ENCODE measurements around the gene NFYC.

The NFYC gene

DNA sequence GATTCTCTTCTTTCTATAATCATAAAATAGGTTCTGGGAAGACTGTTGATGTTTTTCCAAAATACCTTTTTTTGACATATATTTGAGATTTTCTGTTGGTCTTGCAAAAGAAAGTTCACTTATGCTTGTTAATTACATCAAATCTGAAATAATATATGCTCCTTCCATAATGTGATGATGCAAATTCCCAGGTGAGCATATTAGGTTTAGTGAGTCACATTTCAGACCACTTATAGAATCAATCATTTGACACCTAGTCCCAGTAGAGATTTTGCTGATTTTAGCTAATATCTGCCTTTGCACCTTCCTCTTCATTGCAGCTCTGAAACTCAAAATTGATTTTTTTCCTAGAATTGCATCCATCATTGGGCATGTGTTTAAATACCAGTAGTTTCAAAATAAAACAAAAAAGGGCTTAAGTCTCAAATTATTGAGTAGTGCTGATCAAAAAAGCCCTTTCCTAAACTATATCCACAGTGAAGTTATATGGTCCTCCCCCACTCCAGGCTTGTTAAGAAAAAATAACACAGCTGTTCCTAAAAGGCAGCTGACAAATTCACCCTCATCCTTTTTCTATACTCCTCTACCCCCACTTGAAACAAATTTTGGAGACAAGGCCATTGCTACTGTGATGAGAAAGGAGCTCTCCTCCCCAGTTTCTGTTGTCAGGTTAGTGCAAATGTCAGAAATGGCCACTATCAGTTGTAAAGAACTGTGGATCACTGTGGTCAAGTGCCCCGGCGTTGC, 55.0 kb downstream of the NFYC start:
- no peak overlapping the region for H3K4me3 ChIP-seq (ENCODE audit: insufficient read depth, low read depth, low read length)
- no peaks in the 10 kb centered on the region for H3K27me3 ChIP-seq (ENCODE audit: control insufficient read depth, insufficient read depth, low read length, poor library complexity, severe bottlenecking)
- H3K9me3 ChIP-seq (ENCODE audit: control insufficient read depth, low read length): no peaks in the 10 kb centered on the region
- H3K4me1 ChIP-seq (ENCODE audit: control insufficient read depth, insufficient read depth, low read length): peaks cover 19% of the 10 kb centered on the region
- H3K36me3 ChIP-seq (ENCODE audit: control insufficient read depth, insufficient read depth, low read length): peaks cover 18% of the 10 kb centered on the region
- no peak overlapping the region for H3K27ac ChIP-seq (ENCODE audit: insufficient read depth, low read depth, low read length, poor library complexity, severe bottlenecking)
- 89 to 97% methylated on average over 2 of the region's 2 CpGs for WGBS, 2 experiments

DNA sequence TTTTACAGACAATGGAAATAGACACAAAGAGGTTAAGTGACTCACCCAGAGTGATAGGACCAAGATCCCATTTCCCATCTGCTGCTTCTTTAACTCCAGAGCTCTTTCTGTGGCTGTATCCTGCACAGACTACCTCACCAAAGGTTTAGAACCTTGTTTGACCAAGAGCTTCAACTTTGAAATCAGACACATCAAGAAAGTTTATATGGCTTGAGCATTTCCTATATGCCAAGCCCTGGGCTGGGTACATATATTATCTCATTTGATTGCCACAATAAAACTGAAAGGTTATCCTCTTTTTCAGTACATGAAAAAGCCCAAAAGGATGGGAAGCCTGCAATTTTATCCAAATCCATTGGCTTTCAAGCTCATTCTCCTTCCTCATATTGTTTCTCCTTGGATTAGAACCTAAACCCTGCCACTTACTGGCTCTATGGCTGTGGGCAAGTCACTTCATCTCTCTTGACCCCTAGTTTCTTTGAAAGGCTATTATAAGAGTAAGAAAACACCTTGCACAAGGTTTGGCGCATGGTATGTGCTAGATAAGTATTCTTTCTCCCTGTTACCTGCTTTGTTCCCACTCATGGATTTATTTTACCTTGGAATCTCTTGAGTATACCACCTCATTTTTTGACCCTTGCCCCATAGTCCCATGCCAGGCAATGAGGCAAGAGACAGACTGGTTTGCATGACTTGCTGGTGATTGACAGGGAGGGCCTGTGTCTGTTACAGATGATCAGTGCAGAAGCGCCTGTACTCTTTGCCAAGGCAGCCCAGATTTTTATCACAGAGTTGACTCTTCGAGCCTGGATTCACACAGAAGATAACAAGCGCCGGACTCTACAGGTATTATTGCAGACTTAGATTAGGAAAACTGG, 57.6 kb downstream of the NFYC start:
- no peak overlapping the region for H3K27ac ChIP-seq (ENCODE audit: insufficient read depth, low read depth, low read length, poor library complexity, severe bottlenecking)
- 95 to 96% methylated on average over 5 of the region's 5 CpGs for WGBS, 2 experiments
- peaks cover 31% of the 10 kb centered on the region for H3K36me3 ChIP-seq (ENCODE audit: control insufficient read depth, insufficient read depth, low read length)
- no peaks in the 10 kb centered on the region for H3K27me3 ChIP-seq (ENCODE audit: control insufficient read depth, insufficient read depth, low read length, poor library complexity, severe bottlenecking)
- no peaks in the 10 kb centered on the region for H3K9me3 ChIP-seq (ENCODE audit: control insufficient read depth, low read length)
- no peak overlapping the region for H3K4me3 ChIP-seq (ENCODE audit: insufficient read depth, low read depth, low read length)
- peaks cover 12% of the 10 kb centered on the region for H3K4me1 ChIP-seq (ENCODE audit: control insufficient read depth, insufficient read depth, low read length)

DNA sequence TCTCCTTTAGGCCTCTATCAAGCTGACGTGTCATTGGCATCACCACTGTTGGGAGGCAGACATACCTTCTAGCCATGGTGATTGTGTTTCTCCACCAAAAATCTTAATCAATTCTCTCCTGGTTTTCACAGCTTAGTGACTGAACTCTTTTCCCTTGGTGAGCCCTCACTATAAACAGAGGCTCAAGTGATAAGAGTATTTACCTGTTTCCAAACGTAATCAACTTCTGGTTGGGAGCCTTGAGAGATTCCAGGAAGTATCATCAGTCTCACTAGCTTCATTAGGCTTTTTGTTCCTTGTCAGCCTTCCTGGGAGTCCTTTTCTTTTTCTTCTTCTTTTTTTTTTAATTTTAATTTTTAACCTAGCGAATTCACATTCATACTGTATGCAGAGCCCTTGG, 58.3 kb downstream of the NFYC start:
- no peak overlapping the region for H3K4me3 ChIP-seq (ENCODE audit: insufficient read depth, low read depth, low read length)
- H3K27ac ChIP-seq (ENCODE audit: insufficient read depth, low read depth, low read length, poor library complexity, severe bottlenecking): no peak overlapping the region
- peaks cover 38% of the 10 kb centered on the region for H3K36me3 ChIP-seq (ENCODE audit: control insufficient read depth, insufficient read depth, low read length)
- H3K9me3 ChIP-seq (ENCODE audit: control insufficient read depth, low read length): no peaks in the 10 kb centered on the region
- 74 to 80% methylated on average over 3 of the region's 3 CpGs for WGBS, 2 experiments
- peaks cover 5% of the 10 kb centered on the region for H3K4me1 ChIP-seq (ENCODE audit: control insufficient read depth, insufficient read depth, low read length)
- H3K27me3 ChIP-seq (ENCODE audit: control insufficient read depth, insufficient read depth, low read length, poor library complexity, severe bottlenecking): no peaks in the 10 kb centered on the region

DNA sequence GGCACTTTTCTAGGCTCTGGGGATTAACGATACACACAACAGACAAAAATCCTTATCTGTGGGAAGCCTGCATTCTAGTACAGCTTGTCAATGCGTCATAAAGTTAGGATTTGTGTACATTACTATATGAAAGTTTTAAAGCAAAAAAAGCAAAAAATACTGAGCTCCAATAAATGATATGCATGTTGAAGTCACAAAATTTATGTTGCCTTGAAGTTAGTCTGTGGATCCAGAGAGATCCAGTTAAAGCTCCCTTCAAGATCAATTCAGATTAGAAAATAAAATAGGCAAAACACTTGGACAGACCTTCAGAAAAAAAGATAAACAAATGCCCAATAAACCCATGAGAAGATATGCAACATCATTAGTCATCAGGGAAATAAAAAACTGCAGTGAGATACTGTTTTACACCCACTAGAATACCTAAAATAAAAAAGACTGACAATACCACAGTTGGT, 59.0 kb downstream of the NFYC start:
- Histone ChIP-seq H3K36me3 (ENCODE audit: control insufficient read depth, insufficient read depth, low read length) (peaks cover 42% of the 10 kb centered on the region), H3K27ac (ENCODE audit: insufficient read depth, low read depth, low read length, poor library complexity, severe bottlenecking) (no peak overlapping the region), H3K9me3 (ENCODE audit: control insufficient read depth, low read length) (no peaks in the 10 kb centered on the region), H3K27me3 (ENCODE audit: control insufficient read depth, insufficient read depth, low read length, poor library complexity, severe bottlenecking) (no peaks in the 10 kb centered on the region), H3K4me3 (ENCODE audit: insufficient read depth, low read depth, low read length) (no peak overlapping the region), H3K4me1 (ENCODE audit: control insufficient read depth, insufficient read depth, low read length) (peaks cover 1% of the 10 kb centered on the region)
- 84 to 100% methylated on average over 1 to 2 of the region's 2 CpGs for WGBS, 2 experiments

DNA sequence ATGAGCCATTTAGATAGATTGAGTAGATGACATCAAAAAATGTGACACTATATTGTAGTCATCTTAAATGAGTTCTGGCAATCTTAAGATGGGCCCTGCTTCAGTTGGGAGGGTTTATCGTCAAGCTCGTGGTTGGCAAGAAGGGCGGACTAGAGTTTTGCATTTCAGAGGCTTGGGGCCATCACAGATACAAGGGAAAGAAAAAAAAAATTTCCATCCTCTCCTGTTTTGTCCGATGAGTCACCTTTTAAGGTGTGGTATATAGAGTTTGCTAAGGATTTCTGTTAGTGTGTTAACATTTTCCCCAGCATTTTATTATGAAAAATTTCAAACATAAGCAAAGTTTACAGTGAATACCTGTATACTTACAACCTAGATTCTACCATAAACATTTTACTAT, 60.3 kb downstream of the NFYC start:
- Histone ChIP-seq H3K9me3 (ENCODE audit: control insufficient read depth, low read length) (no peaks in the 10 kb centered on the region), H3K4me3 (ENCODE audit: insufficient read depth, low read depth, low read length) (no peak overlapping the region), H3K27me3 (ENCODE audit: control insufficient read depth, insufficient read depth, low read length, poor library complexity, severe bottlenecking) (no peaks in the 10 kb centered on the region), H3K27ac (ENCODE audit: insufficient read depth, low read depth, low read length, poor library complexity, severe bottlenecking) (no peak overlapping the region), H3K36me3 (ENCODE audit: control insufficient read depth, insufficient read depth, low read length) (peaks cover 44% of the 10 kb centered on the region), H3K4me1 (ENCODE audit: control insufficient read depth, insufficient read depth, low read length) (no peaks in the 10 kb centered on the region)
- WGBS, 2 experiments: 94 to 97% methylated on average over 3 of the region's 4 CpGs

DNA sequence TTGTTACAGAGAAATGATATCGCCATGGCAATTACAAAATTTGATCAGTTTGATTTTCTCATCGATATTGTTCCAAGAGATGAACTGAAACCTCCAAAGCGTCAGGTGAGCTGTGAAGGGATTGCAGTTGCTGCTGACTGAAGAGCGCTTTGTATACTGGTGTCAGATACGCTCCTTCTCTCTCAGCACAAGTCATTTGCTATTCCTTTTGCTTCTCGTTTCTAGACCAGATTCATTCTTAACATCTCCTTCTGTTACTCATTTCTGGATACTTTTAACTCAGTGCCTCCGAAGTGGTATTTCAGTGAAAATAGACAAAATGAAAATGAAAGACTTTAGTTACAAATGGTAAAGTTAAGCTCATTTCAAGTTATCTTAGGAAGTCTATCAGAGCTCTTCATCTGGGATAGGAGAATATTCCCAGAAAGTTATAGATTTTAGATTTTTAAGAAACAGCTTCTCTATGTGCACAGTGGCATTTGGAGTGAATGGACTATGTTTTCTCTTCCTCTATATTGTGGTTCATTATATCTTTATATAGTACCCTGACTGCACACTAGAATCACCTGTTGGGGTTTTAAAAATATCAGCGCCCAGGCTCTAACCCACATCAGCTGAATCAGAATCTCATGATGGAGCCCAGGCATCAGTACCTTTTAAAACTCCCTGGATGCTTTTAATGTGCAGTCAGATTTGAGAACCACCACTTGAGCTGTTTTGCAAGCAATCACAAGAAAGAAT, 61.8 kb downstream of the NFYC start:
- H3K4me3 ChIP-seq (ENCODE audit: insufficient read depth, low read depth, low read length): no peak overlapping the region
- WGBS, 2 experiments: 94% methylated on average over 8 of the region's 8 CpGs

DNA sequence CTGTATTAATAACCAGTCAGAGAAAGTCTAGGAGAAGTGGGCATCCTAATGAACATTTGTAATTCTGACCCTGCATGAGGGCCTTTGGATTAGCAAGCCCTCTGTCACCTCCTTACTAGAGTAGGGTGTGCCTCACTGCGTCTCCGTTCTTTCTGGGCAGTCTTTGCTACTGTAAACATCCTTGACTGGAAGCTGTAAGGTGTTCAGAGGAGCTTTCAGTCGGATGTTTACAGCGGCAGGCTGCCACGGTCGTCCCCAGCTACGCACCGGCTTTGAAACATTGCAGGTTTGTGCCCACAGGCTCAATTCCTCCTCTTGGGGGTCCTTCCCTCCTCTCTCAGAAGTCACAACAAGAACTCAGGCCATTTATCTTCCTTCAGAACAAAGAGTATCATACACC, 62.7 kb downstream of the NFYC start:
- Histone ChIP-seq H3K4me3 (ENCODE audit: insufficient read depth, low read depth, low read length) (no peak overlapping the region), H3K36me3 (ENCODE audit: control insufficient read depth, insufficient read depth, low read length) (peaks cover 49% of the 10 kb centered on the region), H3K27me3 (ENCODE audit: control insufficient read depth, insufficient read depth, low read length, poor library complexity, severe bottlenecking) (no peaks in the 10 kb centered on the region), H3K9me3 (ENCODE audit: control insufficient read depth, low read length) (no peaks in the 10 kb centered on the region), H3K4me1 (ENCODE audit: control insufficient read depth, insufficient read depth, low read length) (no peaks in the 10 kb centered on the region), H3K27ac (ENCODE audit: insufficient read depth, low read depth, low read length, poor library complexity, severe bottlenecking) (no peak overlapping the region)
- WGBS, 2 experiments: 96 to 97% methylated on average over 8 of the region's 8 CpGs

More for the DNA sequence above, 61.8 kb downstream of the NFYC start:
- Histone ChIP-seq H3K9me3 (ENCODE audit: control insufficient read depth, low read length) (no peaks in the 10 kb centered on the region), H3K36me3 (ENCODE audit: control insufficient read depth, insufficient read depth, low read length) (peaks cover 55% of the 10 kb centered on the region), H3K27me3 (ENCODE audit: control insufficient read depth, insufficient read depth, low read length, poor library complexity, severe bottlenecking) (no peaks in the 10 kb centered on the region), H3K4me1 (ENCODE audit: control insufficient read depth, insufficient read depth, low read length) (no peaks in the 10 kb centered on the region), H3K27ac (ENCODE audit: insufficient read depth, low read depth, low read length, poor library complexity, severe bottlenecking) (no peak overlapping the region)

DNA sequence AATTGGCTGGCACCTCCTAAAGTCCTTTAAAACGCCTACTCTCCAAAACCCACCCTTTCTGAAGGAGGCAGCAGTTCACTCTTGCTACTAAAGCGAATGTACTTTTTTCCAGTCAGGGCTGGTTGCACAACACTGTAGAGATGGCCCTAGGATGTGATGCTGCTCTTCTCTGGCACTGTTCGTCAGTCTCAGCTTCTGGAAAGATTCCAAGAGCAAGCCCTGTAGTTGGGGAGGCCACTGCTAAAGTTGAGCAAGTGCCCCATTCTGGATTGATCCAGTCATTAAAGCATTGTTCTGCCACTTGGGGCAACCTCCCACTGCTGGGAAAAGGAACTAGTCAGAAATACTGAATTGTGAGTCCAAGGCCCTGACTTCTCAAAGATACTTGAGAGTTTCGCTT, 63.6 kb downstream of the NFYC start:
- Histone ChIP-seq H3K4me1 (ENCODE audit: control insufficient read depth, insufficient read depth, low read length) (no peaks in the 10 kb centered on the region), H3K27me3 (ENCODE audit: control insufficient read depth, insufficient read depth, low read length, poor library complexity, severe bottlenecking) (no peaks in the 10 kb centered on the region), H3K9me3 (ENCODE audit: control insufficient read depth, low read length) (no peaks in the 10 kb centered on the region), H3K36me3 (ENCODE audit: control insufficient read depth, insufficient read depth, low read length) (peaks cover 46% of the 10 kb centered on the region), H3K4me3 (ENCODE audit: insufficient read depth, low read depth, low read length) (no peak overlapping the region), H3K27ac (ENCODE audit: insufficient read depth, low read depth, low read length, poor library complexity, severe bottlenecking) (no peak overlapping the region)
- WGBS, 2 experiments: 78 to 84% methylated on average over 4 of the region's 4 CpGs

DNA sequence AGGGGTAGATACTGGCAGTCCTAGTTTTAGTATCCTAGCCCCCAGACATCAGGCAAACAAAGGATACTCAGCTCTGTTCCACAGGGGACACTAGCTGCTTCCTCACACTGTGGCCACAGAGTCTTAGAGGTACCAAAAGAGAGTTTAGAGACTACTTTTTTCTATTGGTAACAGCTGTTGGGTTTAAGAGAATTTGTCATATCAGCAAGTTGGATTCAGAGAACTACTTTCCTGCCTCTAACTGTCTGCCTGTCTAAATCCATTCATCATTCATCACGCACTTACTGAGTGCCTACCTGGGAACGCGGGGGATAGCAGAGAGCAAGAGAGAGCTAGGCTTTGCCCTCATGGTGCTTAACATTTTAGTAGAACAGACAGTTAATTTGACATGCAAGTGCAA, 65.0 kb downstream of the NFYC start:
- H3K4me3 ChIP-seq (ENCODE audit: insufficient read depth, low read depth, low read length): no peak overlapping the region
- H3K9me3 ChIP-seq (ENCODE audit: control insufficient read depth, low read length): no peaks in the 10 kb centered on the region
- no peaks in the 10 kb centered on the region for H3K27me3 ChIP-seq (ENCODE audit: control insufficient read depth, insufficient read depth, low read length, poor library complexity, severe bottlenecking)
- no peak overlapping the region for H3K27ac ChIP-seq (ENCODE audit: insufficient read depth, low read depth, low read length, poor library complexity, severe bottlenecking)
- no peaks in the 10 kb centered on the region for H3K4me1 ChIP-seq (ENCODE audit: control insufficient read depth, insufficient read depth, low read length)
- H3K36me3 ChIP-seq (ENCODE audit: control insufficient read depth, insufficient read depth, low read length): peaks cover 54% of the 10 kb centered on the region
- 95 to 100% methylated on average over 3 of the region's 3 CpGs for WGBS, 2 experiments

DNA sequence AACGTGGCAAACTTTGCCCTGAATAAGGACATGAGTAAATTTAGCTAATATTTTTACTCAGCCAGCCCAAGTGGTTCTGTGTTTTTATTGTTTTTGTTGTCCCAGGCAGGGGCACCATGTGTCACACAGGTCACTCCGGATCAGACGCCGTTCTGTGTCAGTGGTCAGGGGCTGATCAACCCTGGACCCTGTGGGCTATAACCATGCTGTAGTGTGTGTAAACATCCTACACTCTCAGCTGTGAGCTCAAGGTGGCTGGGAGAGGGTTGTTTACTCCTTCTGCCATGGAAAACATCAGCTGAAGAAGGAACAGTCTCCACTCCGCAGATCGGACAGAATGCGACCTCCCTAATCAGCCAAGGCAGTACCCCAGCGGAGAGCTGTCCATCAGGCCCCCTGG, 65.6 kb downstream of the NFYC start:
- no peaks in the 10 kb centered on the region for H3K9me3 ChIP-seq (ENCODE audit: control insufficient read depth, low read length)
- no peaks in the 10 kb centered on the region for H3K4me1 ChIP-seq (ENCODE audit: control insufficient read depth, insufficient read depth, low read length)
- H3K36me3 ChIP-seq (ENCODE audit: control insufficient read depth, insufficient read depth, low read length): peaks cover 54% of the 10 kb centered on the region
- no peak overlapping the region for H3K4me3 ChIP-seq (ENCODE audit: insufficient read depth, low read depth, low read length)
- 94 to 97% methylated on average over 8 of the region's 8 CpGs for WGBS, 2 experiments
- no peak overlapping the region for H3K27ac ChIP-seq (ENCODE audit: insufficient read depth, low read depth, low read length, poor library complexity, severe bottlenecking)
- H3K27me3 ChIP-seq (ENCODE audit: control insufficient read depth, insufficient read depth, low read length, poor library complexity, severe bottlenecking): no peaks in the 10 kb centered on the region

All from ectodermal cell (in vitro differentiated cells).